Renal cortex interstitium (tissue), 11 donors: ENCODE data around the gene KCNK3. TPM values are rescaled to one million over a fixed set of nuclear protein-coding genes. Genes with fewer than 3 reads are reported as not detected.

Source experiments
- DNase-seq, 11 donors: peaks; one replicate each; pipeline ENCODE4 v3.0.0-alpha.2; 2013; ENCODE audit warnings: low read depth in 9 of 11, low spot score in 4 of 11; ENCODE audit errors: extremely low read depth in 1 of 11
- polyA plus RNA-seq, 3 donors: library from polyadenylated mRNA; unstranded; fragments of 120-200 nt; gene quantifications; one replicate each; pipeline ENCODE4 v1.2.1, GENCODE V29; 2013; ENCODE audit not compliant: insufficient read length in 3 of 3

KCNK3 gene
- polyA plus RNA-seq, 3 donors = 1.3 to 9.3 (median 3.3) TPM

- no peak for DNase-seq
Measured at GRCh38 chr2:26721115-26722032, 28.9 kb downstream of the KCNK3 start.

DNA sequence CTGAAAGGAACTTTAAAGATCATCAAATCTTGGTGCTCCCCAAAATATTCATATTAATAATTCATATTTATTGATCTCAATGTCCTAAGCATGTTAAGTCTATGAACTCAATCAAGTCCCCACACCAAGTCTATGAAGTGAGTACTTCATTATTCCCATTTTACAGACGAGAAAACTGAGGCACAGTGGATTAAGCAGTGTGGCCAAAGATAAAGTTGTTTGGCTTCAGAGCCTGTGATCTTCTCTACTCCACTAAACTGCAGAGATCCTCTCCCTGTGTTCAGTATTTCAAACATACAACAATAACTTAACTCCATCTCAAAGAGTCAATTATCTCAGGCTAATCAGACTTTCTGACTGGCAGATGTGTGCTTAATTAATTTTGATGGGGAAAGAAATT is 29.8 kb downstream of the KCNK3 start:
- DNase-seq = no peak

DNA sequence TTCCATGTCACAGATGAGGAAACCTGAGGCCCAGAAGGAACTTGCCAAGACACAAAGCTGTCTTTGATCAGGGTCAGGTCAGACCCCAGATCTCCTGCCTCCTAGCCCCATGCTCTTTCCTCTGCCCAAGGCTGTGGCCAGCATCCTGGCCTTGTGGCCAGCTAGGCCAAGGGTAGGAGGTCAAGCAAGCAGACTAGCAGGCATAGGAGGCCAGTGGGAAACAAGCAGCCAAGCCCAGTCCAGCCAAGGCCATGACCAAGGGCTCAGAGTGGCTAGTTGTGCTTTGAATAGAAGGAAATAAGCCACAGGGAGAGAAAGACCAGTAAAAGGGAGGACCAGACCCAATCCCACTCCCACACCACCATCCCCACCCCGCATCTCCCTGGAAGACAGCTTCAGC is 30.4 kb downstream of the KCNK3 start:
- DNase-seq = no peak

- DNase-seq = no peak
Measured at GRCh38 chr2:26723475-26723874, 31.0 kb downstream of the KCNK3 start.

DNA sequence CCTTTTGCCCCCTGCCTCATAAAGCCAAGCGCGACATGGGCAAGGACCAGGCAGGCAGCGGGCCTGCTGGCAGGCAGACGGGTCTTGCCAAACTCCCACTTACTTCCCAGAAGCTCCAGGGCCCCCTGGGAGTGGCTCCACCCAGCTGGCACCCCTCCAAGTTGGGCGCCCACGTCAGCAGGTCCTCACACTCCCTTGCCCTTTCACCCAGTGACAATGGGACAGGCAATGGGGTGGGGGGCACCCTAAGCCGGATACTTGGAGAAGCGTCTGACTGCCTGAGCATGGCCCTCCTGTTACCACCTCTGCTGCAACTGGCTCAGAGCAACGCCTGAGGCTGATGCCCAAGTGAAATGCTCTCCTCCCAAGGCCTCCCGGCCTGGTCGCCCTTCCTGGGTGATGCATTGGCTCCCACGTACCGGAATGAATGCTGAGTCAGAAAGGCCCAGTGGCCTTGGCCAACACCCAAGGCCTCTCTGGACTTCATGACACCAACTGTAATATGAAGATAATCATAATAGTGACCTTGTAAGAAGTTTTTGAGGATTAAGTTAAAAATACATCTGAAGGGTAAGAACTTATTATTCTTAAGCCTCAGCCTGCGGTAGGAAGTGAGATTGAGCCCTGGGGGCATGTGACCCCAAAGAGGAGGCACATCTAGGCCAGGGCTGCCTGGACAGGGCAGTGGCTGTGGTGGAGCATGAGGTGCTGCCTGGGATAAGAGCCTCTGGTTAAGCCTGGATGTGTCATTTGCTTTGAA is 31.6 kb downstream of the KCNK3 start:
- DNase-seq = no peak

DNA sequence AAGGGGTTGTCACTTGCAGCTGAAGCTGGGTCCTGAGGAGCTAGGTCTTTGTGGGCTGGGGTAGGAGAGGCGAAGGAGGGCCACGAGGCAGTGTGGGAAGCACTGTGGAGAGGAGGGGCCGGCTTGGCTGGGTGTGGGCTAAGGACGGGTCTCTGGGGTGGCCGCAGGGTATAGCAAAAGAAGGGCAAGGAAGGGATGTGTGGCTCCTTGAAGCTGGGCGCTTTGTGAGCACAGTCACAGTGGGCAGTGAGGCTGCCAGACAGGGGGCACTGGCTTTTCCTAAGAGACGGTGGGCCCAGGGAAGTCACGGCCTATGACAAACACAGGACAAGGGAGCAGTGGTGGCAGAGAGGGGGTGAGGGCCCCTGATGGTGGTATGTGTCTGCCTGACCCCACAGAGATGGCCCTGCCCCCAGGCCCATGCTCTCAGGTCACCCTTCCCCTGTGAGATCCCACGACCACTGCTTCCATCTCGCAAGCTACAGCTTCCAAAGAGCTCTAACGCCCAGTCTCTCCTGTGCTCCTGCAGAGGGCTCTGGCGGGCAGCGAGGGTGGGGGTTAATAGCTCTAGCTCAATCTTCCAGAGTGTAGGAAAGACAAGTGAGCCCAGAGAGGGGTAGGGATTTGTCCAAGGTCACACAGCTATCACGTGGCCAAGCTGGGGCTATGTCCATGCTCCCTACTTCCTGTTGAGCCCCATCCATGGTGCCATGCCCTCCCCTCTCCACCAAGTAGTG is 32.4 kb downstream of the KCNK3 start:
- DNase-seq = no peak

GRCh38 chr2:26725521-26725820 is 32.9 kb downstream of the KCNK3 start:
- DNase-seq = no peak

- DNase-seq = no peak
Measured at GRCh38 chr2:26726228-26726627, 33.7 kb downstream of the KCNK3 start.

DNA sequence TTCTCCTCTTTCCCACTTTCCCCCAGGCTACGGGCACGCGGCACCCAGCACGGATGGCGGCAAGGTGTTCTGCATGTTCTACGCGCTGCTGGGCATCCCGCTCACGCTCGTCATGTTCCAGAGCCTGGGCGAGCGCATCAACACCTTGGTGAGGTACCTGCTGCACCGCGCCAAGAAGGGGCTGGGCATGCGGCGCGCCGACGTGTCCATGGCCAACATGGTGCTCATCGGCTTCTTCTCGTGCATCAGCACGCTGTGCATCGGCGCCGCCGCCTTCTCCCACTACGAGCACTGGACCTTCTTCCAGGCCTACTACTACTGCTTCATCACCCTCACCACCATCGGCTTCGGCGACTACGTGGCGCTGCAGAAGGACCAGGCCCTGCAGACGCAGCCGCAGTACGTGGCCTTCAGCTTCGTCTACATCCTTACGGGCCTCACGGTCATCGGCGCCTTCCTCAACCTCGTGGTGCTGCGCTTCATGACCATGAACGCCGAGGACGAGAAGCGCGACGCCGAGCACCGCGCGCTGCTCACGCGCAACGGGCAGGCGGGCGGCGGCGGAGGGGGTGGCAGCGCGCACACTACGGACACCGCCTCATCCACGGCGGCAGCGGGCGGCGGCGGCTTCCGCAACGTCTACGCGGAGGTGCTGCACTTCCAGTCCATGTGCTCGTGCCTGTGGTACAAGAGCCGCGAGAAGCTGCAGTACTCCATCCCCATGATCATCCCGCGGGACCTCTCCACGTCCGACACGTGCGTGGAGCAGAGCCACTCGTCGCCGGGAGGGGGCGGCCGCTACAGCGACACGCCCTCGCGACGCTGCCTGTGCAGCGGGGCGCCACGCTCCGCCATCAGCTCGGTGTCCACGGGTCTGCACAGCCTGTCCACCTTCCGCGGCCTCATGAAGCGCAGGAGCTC is 35.4 kb downstream of the KCNK3 start:
- no peak for DNase-seq

GRCh38 chr2:26729311-26729710 is 36.8 kb downstream of the KCNK3 start:
- DNase-seq = no peak

- no peak for DNase-seq
Measured at GRCh38 chr2:26730549-26731344, 38.2 kb downstream of the KCNK3 start.

DNA sequence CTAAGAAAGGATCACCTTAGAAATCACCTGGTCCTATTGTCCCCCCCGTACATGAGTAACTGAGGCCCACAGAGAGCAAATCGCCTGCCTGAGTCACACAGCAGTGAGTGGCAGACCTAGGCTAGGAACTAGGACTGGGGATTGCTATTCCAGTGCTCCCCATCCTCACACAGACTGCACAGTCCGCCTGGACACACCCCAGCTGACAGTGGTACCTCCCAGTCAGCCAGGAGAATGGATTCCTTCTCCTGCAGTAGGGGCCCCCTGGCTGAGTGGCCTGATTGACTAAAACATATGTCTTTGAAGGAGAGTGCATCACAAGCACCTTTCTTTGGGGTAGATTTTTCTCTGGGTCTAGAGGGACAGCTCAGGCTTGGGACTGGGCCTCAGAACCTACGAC is 39.2 kb downstream of the KCNK3 start:
- DNase-seq = no peak

GRCh38 chr2:26732446-26732845 is 39.9 kb downstream of the KCNK3 start:
- no peak for DNase-seq

DNA sequence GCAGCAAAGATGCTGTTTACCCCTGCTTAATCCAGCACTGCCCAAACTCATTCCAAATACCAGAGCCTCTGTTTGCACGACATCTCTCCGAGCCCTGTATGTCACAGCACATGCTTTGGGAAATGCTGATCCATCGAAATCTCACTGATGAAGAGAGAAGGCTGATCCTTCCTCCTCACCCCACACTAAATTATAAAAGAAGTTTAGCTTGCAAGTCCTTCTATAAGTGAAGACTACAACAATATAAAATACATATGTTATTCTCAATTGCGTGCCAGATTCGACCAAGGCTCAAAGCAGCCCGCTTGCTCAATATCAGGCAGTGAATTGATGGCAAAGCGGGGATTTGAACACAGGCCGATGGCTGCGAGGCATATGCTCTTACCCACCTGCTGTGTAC is 40.9 kb downstream of the KCNK3 start:
- DNase-seq = no peak

DNA sequence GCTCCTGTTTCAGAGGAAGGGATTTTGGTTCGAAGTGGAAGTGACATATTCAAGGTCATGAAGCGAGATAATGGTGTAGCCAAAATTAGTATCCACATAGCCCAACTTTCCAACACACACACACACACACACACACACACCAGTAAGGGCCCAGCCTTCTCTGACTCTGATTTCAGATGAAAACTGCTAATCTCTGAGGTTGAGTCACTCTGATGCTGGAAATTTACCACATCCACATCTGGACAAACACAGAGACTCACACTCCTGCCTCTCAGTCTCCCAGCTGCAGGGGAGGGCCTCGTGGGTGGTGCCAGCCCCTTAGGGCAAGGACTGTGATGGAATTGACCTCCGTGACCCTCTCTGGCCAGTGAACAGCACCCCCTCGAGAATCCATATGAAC is 42.6 kb downstream of the KCNK3 start:
- no peak for DNase-seq

- no peak for DNase-seq
Measured at GRCh38 chr2:26735883-26736588, 43.5 kb downstream of the KCNK3 start.

GRCh38 chr2:26737221-26737620 is 44.7 kb downstream of the KCNK3 start:
- DNase-seq = no peak

GRCh38 chr2:26738481-26738880 is 46.0 kb downstream of the KCNK3 start:
- no peak for DNase-seq
